H1 (cell line): Measurements from ENCODE around the gene WWC1. TPM values are rescaled to one million over a fixed set of nuclear protein-coding genes. Genes with fewer than 3 reads are reported as not detected.

ENCODE experiments used
- CTCF ChIA-PET: fragments of 300-600 bp; sonication (Branson Sonifier 250); formaldehyde crosslinking; loops from one replicate; lab custom pipeline; 2021; ENCODE audit not compliant: partially characterized antibody; lab: Charles Lee
- POLR2A ChIA-PET: fragments of 300-600 bp; sonication (Branson Sonifier 250); formaldehyde crosslinking; loops from one replicate; lab custom pipeline; 2021; ENCODE audit warnings: inconsistent platforms; ENCODE audit not compliant: partially characterized antibody; lab: Charles Lee
- DNase-seq, 2 experiments: peaks; one replicate each; pipeline versions ENCODE4 v3.0.0 to v3.0.0-alpha.2; 2010 to 2022; ENCODE audit warnings: low spot score in 2 of 2, low read depth in 1 of 2, mixed read lengths in 1 of 2
- FAIRE-seq: peaks from 2 replicates; lab custom pipeline; 2011; peaks lifted over from hg19 to GRCh38; lab: Jason Lieb, UNC
- H2AFZ ChIP-seq: 2 replicates; pipeline ENCODE4 v1.8.1; 2012; ENCODE audit warnings: low read length, inconsistent platforms
- H2AK5ac ChIP-seq: 2 replicates; pipeline ENCODE4 v1.6.1; 2013; ENCODE audit warnings: low read depth, low read length
- H2BK120ac ChIP-seq: replicated peaks from 2 replicates; pipeline ENCODE3; 2013; ENCODE audit warnings: low read depth, low read length, inconsistent platforms
- H2BK12ac ChIP-seq: 2 replicates; pipeline ENCODE4 v1.6.1; 2013; ENCODE audit warnings: low read depth, low read length
- H2BK15ac ChIP-seq: 2 replicates; pipeline ENCODE4 v1.6.1; 2013; ENCODE audit warnings: low read length
- H2BK20ac ChIP-seq: 2 replicates; pipeline ENCODE4 v1.6.1; 2013; ENCODE audit warnings: low read length
- H2BK5ac ChIP-seq: 2 replicates; pipeline ENCODE4 v1.6.1; 2013; ENCODE audit warnings: low read depth, low read length
- H3K14ac ChIP-seq: 2 replicates; pipeline ENCODE4 v1.6.1; 2013; ENCODE audit warnings: inconsistent platforms; ENCODE audit not compliant: insufficient read length
- H3K18ac ChIP-seq: 2 replicates; pipeline ENCODE4 v1.6.1; 2013; ENCODE audit warnings: low read length; ENCODE audit errors: extremely low read depth
- H3K23ac ChIP-seq: 2 replicates; pipeline ENCODE4 v1.6.1; 2013; ENCODE audit warnings: inconsistent platforms; ENCODE audit not compliant: insufficient read length
- H3K23me2 ChIP-seq: 2 replicates; pipeline ENCODE4 v1.6.1; 2013; ENCODE audit warnings: low read depth, low read length
- H3K27ac ChIP-seq: 2 replicates; pipeline ENCODE4 v1.6.1; 2011; ENCODE audit warnings: low read depth, low read length, inconsistent platforms
- H3K27me3 ChIP-seq, 4 experiments: replicated peaks in 1 of 4; 1 replicate in 1 of 4; 2 replicates in 3 of 4; pipeline versions ENCODE4 v1.6.1 to v1.8.1; 2011 to 2013; ENCODE audit warnings: low read length in 3 of 4, mild to moderate bottlenecking in 3 of 4, inconsistent platforms in 2 of 4, mixed read lengths in 2 of 4, moderate library complexity in 1 of 4; ENCODE audit not compliant: control insufficient read depth in 3 of 4, insufficient read depth in 3 of 4; ENCODE audit errors: extremely low read depth in 1 of 4
- H3K36me3 ChIP-seq, 4 experiments: 2 replicates each; pipeline versions ENCODE4 v1.6.1 to v1.8.1; 2011 to 2013; ENCODE audit warnings: mild to moderate bottlenecking in 4 of 4, low read length in 3 of 4, moderate library complexity in 2 of 4, control low read depth in 1 of 4, inconsistent platforms in 1 of 4; ENCODE audit not compliant: insufficient read depth in 4 of 4, control insufficient read depth in 2 of 4
- H3K4ac ChIP-seq: replicated peaks from 2 replicates; pipeline ENCODE3; 2013; ENCODE audit warnings: low read length, low read depth, mixed read lengths, inconsistent platforms; ENCODE audit not compliant: insufficient read length
- H3K4me1 ChIP-seq, 4 experiments: replicated peaks in 1 of 4; 1 replicate in 1 of 4; 2 replicates in 3 of 4; pipeline versions ENCODE4 v1.6.1 to v1.8.1; 2011 to 2013; ENCODE audit warnings: low read length in 3 of 4, inconsistent platforms in 2 of 4, mixed read lengths in 1 of 4; ENCODE audit not compliant: insufficient read depth in 4 of 4, control insufficient read depth in 3 of 4
- H3K4me2 ChIP-seq, 2 experiments: 2 replicates each; pipeline versions ENCODE4 v1.6.1 to v1.8.1; 2011 to 2013; ENCODE audit warnings: low read depth in 2 of 2, low read length in 2 of 2, control low read depth in 1 of 2, inconsistent platforms in 1 of 2, mild to moderate bottlenecking in 1 of 2; ENCODE audit not compliant: insufficient read depth in 1 of 2
- H3K4me3 ChIP-seq, 4 experiments: fragments of 200-600, 300-600 bp in 1 of 4; sonication (generic), shearing (Covaris generic), sonication (Bioruptor Twin) in 1 of 4; 2 replicates each; pipeline versions ENCODE4 v1.5.1 to v1.8.1; 2011 to 2016; ENCODE audit warnings: low read length in 4 of 4, low read depth in 3 of 4, control low read depth in 2 of 4, inconsistent platforms in 2 of 4, mild to moderate bottlenecking in 2 of 4, mixed read lengths in 1 of 4, moderate library complexity in 1 of 4; ENCODE audit not compliant: insufficient read depth in 2 of 4; ENCODE audit errors: extremely low read depth in 1 of 4
- H3K56ac ChIP-seq: replicated peaks from 2 replicates; pipeline ENCODE3; 2013; ENCODE audit warnings: low read depth, mild to moderate bottlenecking, mixed read lengths, low read length, inconsistent platforms; ENCODE audit not compliant: insufficient read length
- H3K79me1 ChIP-seq: 2 replicates; pipeline ENCODE4 v1.6.1; 2013; ENCODE audit warnings: low read depth, low read length, control low read depth
- H3K79me2 ChIP-seq, 2 experiments: 2 replicates each; pipeline versions ENCODE4 v1.6.1 to v1.8.1; 2012 to 2013; ENCODE audit warnings: low read length in 2 of 2, mild to moderate bottlenecking in 2 of 2, inconsistent platforms in 1 of 2; ENCODE audit not compliant: insufficient read depth in 2 of 2, control insufficient read depth in 1 of 2
- H3K9ac ChIP-seq, 4 experiments: replicated peaks in 1 of 4; 1 replicate in 1 of 4; 2 replicates in 3 of 4; pipeline versions ENCODE4 v1.6.1 to v1.8.1; 2011 to 2013; ENCODE audit warnings: low read depth in 3 of 4, low read length in 3 of 4, control low read depth in 2 of 4, mild to moderate bottlenecking in 2 of 4, moderate library complexity in 2 of 4, inconsistent platforms in 1 of 4; ENCODE audit errors: extremely low read depth in 1 of 4
- H3K9me3 ChIP-seq, 2 experiments: 2 replicates each; pipeline versions ENCODE4 v1.6.1 to v1.8.1; 2012 to 2013; ENCODE audit warnings: mild to moderate bottlenecking in 2 of 2, moderate library complexity in 2 of 2, control low read depth in 1 of 2, inconsistent platforms in 1 of 2, low read depth in 1 of 2, low read length in 1 of 2, mixed read lengths in 1 of 2; ENCODE audit not compliant: insufficient read depth in 2 of 2
- H4K20me1 ChIP-seq, 2 experiments: replicated peaks in 1 of 2; 2 replicates each; pipeline versions ENCODE3 to v1.8.1; 2011 to 2013; ENCODE audit warnings: inconsistent platforms in 2 of 2, low read length in 2 of 2, mild to moderate bottlenecking in 1 of 2; ENCODE audit not compliant: insufficient read depth in 2 of 2, control insufficient read depth in 1 of 2
- H4K5ac ChIP-seq: 2 replicates; pipeline ENCODE4 v1.6.1; 2013; ENCODE audit warnings: low read length, low read depth, mixed read lengths, inconsistent platforms; ENCODE audit not compliant: insufficient read length
- H4K8ac ChIP-seq: 2 replicates; pipeline ENCODE4 v1.8.0; 2013; ENCODE audit warnings: mild to moderate bottlenecking, moderate library complexity, low read length, inconsistent platforms; ENCODE audit not compliant: insufficient read depth; ENCODE audit errors: extremely low read depth
- H4K91ac ChIP-seq: replicated peaks from 2 replicates; pipeline ENCODE3; 2013; ENCODE audit warnings: low read length, mixed read lengths, inconsistent platforms; ENCODE audit not compliant: insufficient read length
- ATF3 ChIP-seq: IDR thresholded peaks from 2 replicates; pipeline ENCODE4 v1.6.1; 2011; ENCODE audit warnings: low read depth, mild to moderate bottlenecking, low read length; ENCODE audit not compliant: insufficient read depth
- CHD1 ChIP-seq: IDR thresholded peaks from 2 replicates; pipeline ENCODE4 v1.6.1; 2012; ENCODE audit warnings: low read depth, low read length, improper control_type of control experiment
- PHF8 ChIP-seq: fragments of 200-600 bp; sonication (generic); conservative IDR thresholded peaks from 2 replicates; pipeline ENCODE4 v1.7.1; 2012; ENCODE audit warnings: low read depth, mild to moderate bottlenecking, inconsistent platforms, low read length, moderate library complexity
- RAD21 ChIP-seq, 2 experiments: IDR thresholded peaks in 1 of 2; conservative IDR thresholded peaks in 1 of 2; 2 replicates each; pipeline ENCODE4 v1.6.1; 2011; ENCODE audit warnings: low read depth in 2 of 2, low read length in 2 of 2, improper control_type of control experiment in 1 of 2, inconsistent platforms in 1 of 2, mild to moderate bottlenecking in 1 of 2, moderate library complexity in 1 of 2
- SAP30 ChIP-seq: fragments of 300-600 bp; sonication (generic); IDR thresholded peaks from 2 replicates; pipeline ENCODE4 v1.7.1; 2012; ENCODE audit warnings: low read length, moderate library complexity, mild to moderate bottlenecking, inconsistent platforms; ENCODE audit not compliant: insufficient read depth, insufficient replicate concordance
- YY1 ChIP-seq: IDR thresholded peaks from 2 replicates; pipeline ENCODE4 v1.6.1; 2011; ENCODE audit warnings: low read depth, mild to moderate bottlenecking, low read length
- WGBS, 2 experiments: shearing (Covaris generic) in 1 of 2; methylation state at CpG; one replicate each; pipeline versions ENCODE4 v1.1.6 to v1.1.7; 2013 to 2015; ENCODE audit warnings: low lambda C conversion rate in 2 of 2, mixed read lengths in 2 of 2, inconsistent platforms in 1 of 2, low coverage in 1 of 2, missing lambda C conversion rate in 1 of 2; ENCODE audit not compliant: insufficient replicate concordance in 2 of 2, insufficient coverage in 1 of 2, insufficient read length in 1 of 2; ENCODE audit errors: extremely low coverage in 1 of 2, missing lambda C conversion rate in 1 of 2; 5-methylcytosine and 5-hydroxymethylcytosine counted together
- polyA plus RNA-seq, 7 experiments: library from polyadenylated mRNA; depleted of rRNA in 3 of 7; stranded (reverse) in 5 of 7; unstranded in 2 of 7; fragments of >200 nt in 5 of 7; fragments of 200-250 nt in 2 of 7; gene quantifications; 1 replicate in 5 of 7; 2 replicates in 1 of 7; 4 replicates in 1 of 7; pipeline versions ENCODE4 v1.2.1 to v1.2.3, GENCODE V29; 2011 to 2013; ENCODE audit warnings: missing spikeins in 2 of 7, mixed read lengths in 2 of 7
- total RNA-seq: library from RNA; stranded (reverse); fragmentation: NEBNext Ultra II Directional; extraction: Animal tissue kit (Norgen Biotek cat#: 25700); gene quantifications from 2 replicates; pipeline ENCODE4 v1.2.1, GENCODE V29; 2021

Gene WWC1
- total and polyA plus RNA-seq, 2 of the 8 experiments (the other 6 are each of a cell fraction or from before 2014, with no cell fraction given): 16.4 to 41.1 TPM

- Histone ChIP-seq H3K4me2 (peak overlapping the region in 1 of 2 experiments; percentile 61; a peak in 1 of 4 replicates), H2BK5ac (no peak overlapping the region), H3K79me2 (peaks cover 0 to 54% of the 10 kb centered on the region in 2 experiments; a peak in 2 of 4 replicates), H4K5ac (no peak overlapping the region), H3K27me3 (no peaks in the 10 kb centered on the region), H2BK120ac (no peak overlapping the region), H2AFZ (no peak overlapping the region), H3K56ac (no peak overlapping the region), H3K36me3 (no peaks in the 10 kb centered on the region), H2BK15ac (0 out of 2 replicates have a peak overlapping the region, but pooled peaks have one; percentile 3), H3K4ac (no peak overlapping the region), H3K79me1 (peaks cover 16% of the 10 kb centered on the region), H3K4me3 (no peak overlapping the region), H2BK20ac (peak overlapping the region; percentile 23; the same call in 1 of the 2 replicates), H3K4me1 (peaks cover 14 to 29% (median 21%) of the 10 kb centered on the region in 4 experiments), H4K91ac (no peak overlapping the region), H3K18ac (no peak overlapping the region), H2AK5ac (no peak overlapping the region), H3K9ac (no peak overlapping the region), H3K27ac (no peak overlapping the region), H3K14ac (no peak overlapping the region), H3K9me3 (no peaks in the 10 kb centered on the region), H3K23ac (no peak overlapping the region), H2BK12ac (no peak overlapping the region), H4K8ac (no peak overlapping the region), H3K23me2 (no peaks in the 10 kb centered on the region), H4K20me1 (peaks cover 6 to 8% of the 10 kb centered on the region in 2 experiments)
- ChIA-PET POLR2A (interaction anchor here (0.7 to 2.3 kb wide), 4 partner anchors 13 to 33 kb away, joined by 3 to 7 read pairs (median 4); no protein-coding TSS in a partner anchor), CTCF (interaction anchor here (0.7 to 2.4 kb wide), 13 partner anchors 9 to 100 kb away, joined by 3 to 12 read pairs (median 4); partner anchors contain the start of gene WWC1)
- TF ChIP-seq SAP30 (no peak), PHF8 (no peak), CHD1 (no peak), RAD21 (IDR thresholded peaks at IDR 0.05 in 1 of 2, conservative IDR thresholded peaks at IDR 0.05 in 1 of 2; ENCODE audit: low read depth in 2 of 2, low read length in 2 of 2) (no peak), YY1 (no peak), ATF3 (no peak)
- FAIRE-seq (no peak), DNase-seq (no peak)
- WGBS, 2 experiments: 85% methylated on average over 4 of the region's 4 CpGs; no CpG with 5 or more reads in 1 of the 2 experiments
These were observed 36.5 kb downstream of the WWC1 start for GRCh38 chr5:168327994-168328393.
